GM19351 (cell line): ENCODE measurements around the gene TGM1.

Experiments
- ATAC-seq: cut with Tn5 transposase; IDR thresholded peaks from one replicate; pipeline ENCODE4 v1.9.1; 2021; ENCODE audit warnings: mild to moderate bottlenecking, moderate library complexity; ENCODE audit not compliant: unreplicated experiment

The TGM1 gene

DNA sequence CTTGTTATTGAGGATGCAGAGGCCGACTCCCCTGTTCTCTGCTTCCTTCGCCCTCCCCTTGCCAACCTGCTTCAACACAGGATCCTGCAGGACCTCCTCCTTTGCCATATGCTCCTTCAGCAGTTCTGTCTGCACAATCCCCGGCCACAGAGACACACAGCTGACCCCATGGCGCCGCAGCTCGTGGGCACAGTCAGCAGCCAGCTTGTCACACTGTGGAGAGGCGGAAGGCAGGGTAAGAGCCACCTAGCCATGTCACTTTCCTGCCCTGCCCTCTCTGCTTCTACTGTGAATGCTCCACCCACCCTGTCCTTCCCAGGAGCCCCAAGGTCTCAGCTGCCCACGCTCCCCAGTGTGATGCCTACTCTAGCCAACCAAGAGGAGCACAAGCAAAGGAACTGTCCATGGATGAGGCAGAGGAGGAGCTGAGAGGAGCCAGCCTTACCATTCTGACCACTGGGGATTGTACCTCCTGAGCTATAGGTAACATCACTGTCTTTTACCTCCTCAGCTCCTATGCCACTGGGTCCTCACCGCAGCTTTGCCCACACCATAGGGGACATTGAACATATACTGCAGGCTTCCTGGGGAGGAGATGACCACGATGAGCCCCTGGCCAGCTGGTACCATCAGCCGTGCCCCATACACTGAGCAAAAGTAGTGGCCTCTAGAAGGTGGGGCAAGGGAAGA, 29.3 kb upstream of the TGM1 start:
- ATAC-seq, result no peak

DNA sequence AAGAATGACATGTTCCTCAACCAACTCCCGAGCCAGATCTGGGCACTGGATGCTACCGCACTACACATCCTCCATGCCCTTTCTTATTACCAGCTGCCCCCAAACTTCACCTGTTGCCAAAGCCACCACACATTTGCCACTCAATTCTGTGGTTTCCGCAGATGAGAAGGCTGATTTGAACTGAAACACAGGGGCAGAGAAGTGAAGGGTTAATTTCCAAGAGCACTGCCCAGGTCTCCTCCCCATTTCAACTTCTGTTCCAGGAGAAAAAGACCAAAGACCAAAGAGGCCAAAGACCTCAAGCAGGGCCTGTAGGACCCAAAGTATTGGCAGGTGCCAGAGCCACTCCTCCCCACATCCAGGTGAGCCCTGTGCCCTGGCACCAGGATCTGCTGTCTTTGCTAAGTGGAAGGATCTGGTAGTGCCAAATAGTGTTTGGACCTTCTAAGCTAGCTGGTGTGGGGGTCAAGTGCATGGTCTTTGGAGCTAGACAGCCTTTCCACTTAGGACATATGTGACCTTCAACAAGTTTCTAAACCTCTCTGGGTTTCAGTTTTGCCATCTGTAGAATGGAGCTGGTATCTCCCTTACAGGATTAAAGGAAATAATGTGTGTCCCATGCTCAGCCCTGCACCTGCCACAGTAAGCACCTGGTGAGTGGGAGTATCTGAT, 28.6 kb upstream of the TGM1 start:
- no peak for ATAC-seq

DNA sequence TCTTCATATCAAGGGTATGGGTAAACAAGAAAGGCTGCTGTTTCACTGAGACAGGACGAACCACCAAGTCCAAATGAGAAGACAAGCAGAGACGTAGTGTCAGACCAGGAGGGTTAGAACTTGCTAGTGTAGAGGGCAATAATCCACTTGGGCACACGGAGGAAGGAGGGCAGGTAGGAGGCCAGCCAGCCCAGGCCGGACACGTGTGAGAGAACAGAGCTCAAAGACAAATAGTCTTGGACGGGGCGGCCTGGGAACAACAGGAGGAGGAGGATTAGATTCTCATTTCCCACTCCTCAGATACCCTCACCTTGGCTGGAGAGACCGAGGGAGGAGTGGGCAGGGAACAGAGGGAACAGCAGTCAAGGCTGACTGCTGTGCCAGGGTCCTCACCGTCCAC, 27.8 kb upstream of the TGM1 start:
- ATAC-seq, result no peak

DNA sequence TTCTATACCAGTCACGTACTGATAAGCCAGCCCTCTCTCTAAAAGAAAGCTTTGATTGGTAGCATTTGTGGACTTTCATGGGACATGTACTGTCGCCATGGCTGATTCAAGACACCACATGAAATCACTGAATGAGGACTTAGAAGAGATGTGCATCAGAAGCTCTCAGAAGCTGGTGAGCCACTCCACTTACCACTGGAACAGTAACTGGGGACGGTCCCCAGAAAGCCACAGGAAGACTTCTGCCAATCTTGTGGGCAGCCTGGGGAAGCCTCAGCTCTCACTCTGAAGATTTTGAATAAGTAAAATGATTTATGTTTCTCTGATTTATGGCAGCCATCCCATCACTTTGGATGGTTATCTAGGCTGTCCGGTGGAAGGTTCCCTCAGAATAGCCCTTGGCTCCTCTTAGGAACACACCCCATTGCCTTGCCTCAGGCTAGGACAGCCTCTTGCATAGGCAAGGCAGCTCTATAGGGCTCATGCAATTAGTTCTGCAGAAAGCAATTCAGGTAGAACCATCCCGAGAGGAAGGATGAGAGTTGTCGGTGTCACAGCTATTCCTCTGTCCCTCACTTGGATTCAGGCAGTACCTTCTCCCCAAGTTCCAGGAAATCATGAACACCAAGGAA, 26.8 kb upstream of the TGM1 start:
- no peak for ATAC-seq

DNA sequence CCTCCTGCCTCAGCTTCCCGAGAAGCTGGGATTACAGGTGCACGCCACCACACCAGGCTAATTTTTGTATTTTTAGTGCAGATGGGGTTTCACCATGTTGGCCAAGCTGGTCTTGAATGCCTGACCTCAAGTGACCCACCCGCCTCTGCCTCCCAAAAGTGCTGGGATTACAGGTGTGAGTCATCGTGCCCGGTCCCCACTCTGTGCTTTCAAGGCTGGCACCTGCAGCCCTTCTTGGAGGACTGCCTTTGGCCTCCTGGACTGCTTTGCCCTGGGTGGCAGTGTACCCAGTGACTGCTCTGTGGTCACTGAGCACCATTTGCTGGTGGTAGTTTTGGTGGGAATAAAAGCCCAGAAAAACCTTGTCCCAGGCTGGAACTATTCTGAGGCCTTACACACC, 24.0 kb upstream of the TGM1 start:
- ATAC-seq, result no peak

DNA sequence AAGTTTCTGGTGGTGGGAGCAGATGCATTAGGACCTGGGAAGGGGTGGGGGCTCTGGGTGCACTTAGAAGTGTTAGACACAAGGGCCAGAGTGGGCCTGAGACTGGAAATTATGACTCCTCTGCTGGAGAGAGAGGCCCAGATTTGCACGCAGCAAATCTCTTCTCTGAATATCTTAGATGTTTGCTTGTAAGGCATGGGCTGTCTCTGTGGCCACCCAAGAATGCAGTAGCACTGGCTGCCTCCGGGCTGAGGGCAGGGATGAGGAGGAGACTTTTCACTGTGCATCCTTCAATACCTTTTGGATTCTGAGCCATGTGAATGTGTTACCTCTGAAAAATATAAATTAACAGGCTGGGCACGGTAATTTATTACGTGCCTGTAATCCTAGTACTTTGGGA, 22.4 kb upstream of the TGM1 start:
- ATAC-seq, result no peak

GRCh38 chr14:24284501-24285035, 21.6 kb upstream of the TGM1 start:
- no peak for ATAC-seq

DNA sequence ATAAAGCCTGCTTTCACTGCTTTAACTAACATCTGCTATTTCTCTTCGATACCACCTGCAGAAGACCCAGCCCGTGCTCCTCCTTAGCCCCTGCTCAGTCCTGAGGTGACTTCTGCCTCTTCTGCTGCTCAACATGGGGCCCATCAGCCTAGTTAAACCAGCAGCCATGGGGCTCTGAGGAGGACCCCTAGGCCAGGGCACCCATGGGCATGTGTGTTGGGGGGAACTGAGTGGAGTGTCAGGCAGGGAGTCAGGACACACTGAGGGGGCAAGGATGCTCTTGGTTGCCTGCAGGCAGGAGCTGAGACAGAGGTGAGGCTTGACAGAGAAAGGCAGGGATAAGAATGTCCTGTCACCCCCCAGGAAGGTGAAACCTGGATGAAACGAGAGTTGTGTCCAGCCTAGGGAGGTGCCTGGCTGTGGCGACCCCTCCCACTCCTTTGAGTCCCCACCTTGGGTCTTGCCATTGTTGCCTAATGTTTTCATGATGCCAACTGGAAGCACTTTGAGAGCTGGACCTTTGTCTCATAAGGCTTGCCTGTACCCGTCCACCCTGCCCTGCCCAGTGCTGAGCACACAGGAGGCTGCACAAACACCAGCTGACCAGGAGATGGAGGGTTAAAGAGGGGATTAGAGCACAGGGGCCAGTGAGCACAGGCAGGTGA, 21.0 kb upstream of the TGM1 start:
- ATAC-seq, result no peak

DNA sequence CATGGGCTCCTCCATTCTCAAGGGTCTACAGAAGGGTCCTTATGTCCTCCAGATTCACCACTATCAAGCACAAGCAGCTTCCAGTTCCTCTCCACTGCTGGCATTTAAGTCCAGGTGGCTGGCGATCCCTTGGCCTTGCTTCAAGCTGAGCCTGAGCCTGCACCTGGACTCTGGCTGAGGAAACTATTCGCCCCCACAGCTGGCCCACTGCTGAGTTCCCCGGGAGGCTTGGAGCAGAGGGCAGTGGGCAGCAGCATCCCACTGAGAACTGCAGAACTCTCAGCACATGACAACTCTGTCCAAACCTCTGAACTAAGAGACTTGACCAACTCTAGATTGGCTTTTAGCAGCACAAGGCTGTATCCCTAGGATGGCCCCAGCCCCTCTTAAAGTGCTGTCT, 19.8 kb upstream of the TGM1 start:
- ATAC-seq, result no peak

DNA sequence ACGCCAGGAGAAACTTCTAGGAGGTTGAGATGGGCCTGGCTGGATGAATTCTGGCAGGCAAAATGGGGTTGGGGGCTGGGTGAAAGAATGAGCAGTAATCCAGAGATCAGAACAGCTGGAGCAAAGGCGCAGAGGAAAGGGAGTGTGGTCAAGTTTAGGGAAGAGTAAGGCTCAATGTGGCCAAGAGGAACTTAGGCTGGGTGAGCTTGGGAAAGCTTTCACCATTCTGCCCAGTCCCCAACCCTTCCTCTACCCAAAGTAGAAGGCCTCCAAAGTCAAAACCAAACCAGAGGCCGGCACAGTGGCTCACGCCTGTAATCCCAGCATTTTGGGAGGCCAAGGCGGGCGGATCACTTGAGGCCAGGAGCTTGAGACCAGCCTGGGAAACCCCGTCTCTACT, 18.7 kb upstream of the TGM1 start:
- no peak for ATAC-seq

DNA sequence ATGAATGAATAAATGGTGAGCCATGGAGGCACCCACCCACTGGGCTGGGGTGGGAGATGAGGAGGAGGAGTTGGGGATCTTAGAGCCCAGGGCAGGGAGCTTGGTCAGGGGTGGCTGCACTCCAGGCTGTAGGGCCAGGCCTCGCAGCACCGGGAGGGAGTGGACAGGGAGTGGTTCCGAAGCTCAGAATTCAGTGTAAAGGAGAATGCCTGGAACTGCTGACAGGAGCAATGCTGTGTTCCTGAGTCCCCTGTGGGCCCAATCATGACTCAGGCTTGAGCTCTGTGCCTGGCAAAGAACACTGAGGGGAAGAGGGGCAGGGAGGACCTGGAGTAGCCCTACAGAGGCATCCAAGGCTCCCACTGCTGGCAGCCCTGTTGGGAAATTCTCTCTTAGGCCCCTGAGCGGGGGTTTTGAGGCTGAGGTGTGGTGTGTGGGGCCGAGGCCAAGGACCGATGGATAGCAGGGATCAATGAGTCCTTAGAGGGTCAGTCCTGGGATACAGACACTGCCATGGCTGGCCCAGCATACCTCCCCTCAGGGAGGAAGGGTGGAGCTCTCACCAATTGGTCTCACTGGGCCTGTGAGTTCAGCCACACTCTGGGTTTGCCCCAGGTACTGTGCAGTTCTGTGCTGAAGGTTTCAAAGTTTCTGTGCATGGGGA, 18.0 kb upstream of the TGM1 start:
- ATAC-seq, result no peak

DNA sequence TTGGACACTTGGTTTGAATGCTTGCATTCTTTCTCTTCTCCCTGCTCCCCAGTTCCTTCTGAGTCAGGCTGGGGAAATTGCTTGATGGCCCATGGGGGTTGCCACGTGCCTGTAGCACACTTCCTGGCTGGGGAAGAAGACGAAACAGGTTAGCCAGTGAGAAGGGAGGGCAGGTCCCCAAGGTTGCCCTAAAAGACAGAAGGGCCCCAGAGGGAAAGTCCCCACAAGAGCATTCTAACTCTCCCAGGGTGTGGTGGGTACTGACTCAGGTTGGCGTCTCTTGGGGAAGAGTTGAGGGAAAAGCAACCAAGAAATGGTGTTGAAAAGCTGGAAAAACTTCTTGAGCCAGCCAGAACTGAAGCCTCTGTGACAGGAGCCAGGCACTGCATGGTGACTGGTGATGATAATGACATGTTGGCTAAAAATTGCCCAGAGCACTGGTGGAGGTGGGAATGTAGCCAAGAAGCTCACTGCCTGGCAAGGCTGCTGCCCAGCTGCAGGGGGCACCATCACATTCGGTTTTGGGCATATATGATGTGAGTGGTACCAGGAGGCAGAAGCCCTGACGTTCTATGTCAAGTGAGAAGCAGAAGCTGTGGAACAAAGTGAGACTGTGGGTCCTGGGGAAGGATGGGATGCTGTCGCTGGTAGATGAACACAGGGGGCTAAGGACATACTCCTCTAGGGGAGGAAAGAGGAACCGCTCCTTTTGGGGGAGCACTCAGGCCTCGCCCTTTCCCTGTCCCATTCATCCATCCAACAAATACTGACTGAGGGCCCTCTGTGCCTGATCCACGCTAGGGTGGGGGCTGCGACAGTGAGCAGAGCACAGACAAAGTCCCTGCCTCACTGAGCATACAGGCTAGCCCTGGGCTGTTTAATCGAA, 16.6 kb upstream of the TGM1 start:
- peak; percentile 60 for ATAC-seq

- no peak for ATAC-seq
Measured at GRCh38 chr14:24278424-24278823, 15.4 kb upstream of the TGM1 start.

DNA sequence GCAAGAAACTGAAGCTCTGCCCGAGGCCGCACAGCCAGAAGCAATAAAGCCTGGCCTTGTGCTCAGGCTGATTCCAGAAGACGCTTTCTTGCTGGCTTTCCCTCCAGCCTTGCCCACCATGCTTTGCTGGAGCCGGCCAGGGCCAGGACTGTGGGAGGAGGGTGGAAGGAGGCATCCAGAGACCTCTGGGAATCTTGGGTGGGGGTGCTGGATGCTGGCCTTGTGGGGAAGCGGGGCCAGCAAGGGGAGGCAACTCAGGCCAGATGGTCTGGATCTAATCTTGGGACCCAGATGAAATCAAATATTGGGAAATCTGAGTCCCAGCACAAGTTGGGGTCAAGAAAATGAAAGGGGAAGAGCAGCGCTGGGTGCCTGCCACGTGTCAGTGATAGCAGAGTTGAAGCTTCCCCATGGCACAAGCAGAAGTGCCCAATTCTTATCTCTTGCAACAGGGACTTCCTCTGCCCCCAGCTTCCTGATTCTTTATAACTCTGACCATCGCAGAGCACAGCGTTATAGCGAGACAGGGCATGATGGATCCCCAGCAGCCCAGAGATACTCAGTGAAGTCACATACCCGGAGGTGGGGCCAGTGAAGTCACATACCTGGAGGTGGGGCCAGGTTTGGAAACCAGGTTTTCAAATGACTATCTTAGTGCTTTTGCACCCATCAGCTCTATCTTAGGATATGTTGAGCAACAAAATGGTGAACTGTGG, 14.8 kb upstream of the TGM1 start:
- no peak for ATAC-seq

- no peak for ATAC-seq
Measured at GRCh38 chr14:24277071-24277470, 14.1 kb upstream of the TGM1 start.

- ATAC-seq, result peak; percentile 40
Measured at GRCh38 chr14:24274101-24274543, 11.1 kb upstream of the TGM1 start.

GRCh38 chr14:24273422-24273998, 10.5 kb upstream of the TGM1 start:
- ATAC-seq, result no peak

DNA sequence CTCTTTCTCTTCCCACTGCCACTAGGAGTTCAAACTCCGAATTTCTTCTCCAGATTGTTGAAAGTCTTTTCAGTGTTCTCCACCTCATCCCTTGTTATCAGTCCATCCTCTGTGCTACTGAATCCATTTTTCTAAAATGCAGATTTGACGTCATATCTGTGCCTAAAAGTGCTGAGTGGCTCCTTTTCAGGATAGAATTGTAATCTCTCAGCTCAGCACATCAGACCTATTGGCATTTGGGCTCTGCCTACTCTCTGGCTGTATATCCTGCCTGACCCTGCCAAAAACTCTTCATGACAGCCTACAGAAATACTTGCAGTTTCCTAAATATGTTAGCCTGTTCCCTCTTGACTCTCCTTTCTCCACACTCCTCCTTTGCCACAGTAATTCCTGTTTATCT, 9.5 kb upstream of the TGM1 start:
- no peak for ATAC-seq

DNA sequence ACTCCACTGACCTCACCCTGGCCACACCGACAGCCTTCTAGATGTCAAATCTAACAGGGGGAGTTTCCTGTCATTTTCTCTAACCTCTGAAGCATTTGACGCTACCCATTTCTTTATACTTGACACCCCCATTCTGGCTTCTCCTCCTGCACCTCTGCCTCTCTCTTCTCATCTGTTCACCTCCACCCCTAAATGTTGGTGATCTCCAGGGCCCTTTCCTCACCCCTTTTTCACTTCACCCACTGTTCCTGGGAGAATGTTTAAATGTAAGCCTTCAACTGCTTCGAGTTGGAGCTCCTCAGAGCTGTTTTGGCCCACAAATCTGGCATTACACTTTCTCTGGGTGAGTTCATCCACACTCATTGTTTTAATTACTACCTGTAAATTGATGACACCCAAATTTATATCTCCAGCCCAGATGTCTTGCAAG, 8.9 kb upstream of the TGM1 start:
- ATAC-seq, result no peak
